Fibroblast of lung (primary cell): ENCODE results near the gene QSOX2. TPM values are rescaled to one million over a fixed set of nuclear protein-coding genes. Genes with fewer than 3 reads are reported as not detected.

Experiments used
- DNase-seq, 2 donors: peaks; one replicate each; pipeline versions ENCODE4 v3.0.0 to v3.0.0-alpha.2; 2010; ENCODE audit warnings: low read depth in 2 of 2
- H2AFZ ChIP-seq: 2 replicates; pipeline ENCODE4 v1.5.1; 2012; ENCODE audit warnings: low read length, control low read depth, inconsistent platforms
- H3K27ac ChIP-seq: 2 replicates; pipeline ENCODE4 v1.5.1; 2011; ENCODE audit warnings: low read length, control low read depth; ENCODE audit not compliant: insufficient read depth
- H3K27me3 ChIP-seq: 2 replicates; pipeline ENCODE4 v1.5.1; 2011; ENCODE audit warnings: mild to moderate bottlenecking, low read length; ENCODE audit not compliant: control insufficient read depth, insufficient read depth
- H3K36me3 ChIP-seq: 2 replicates; pipeline ENCODE4 v1.5.1; 2011; ENCODE audit warnings: low read length; ENCODE audit not compliant: control insufficient read depth, insufficient read depth
- H3K4me1 ChIP-seq: 2 replicates; pipeline ENCODE4 v1.5.1; 2011; ENCODE audit warnings: low read length; ENCODE audit not compliant: control insufficient read depth, insufficient read depth; ENCODE audit errors: extremely low read depth
- H3K4me2 ChIP-seq: 2 replicates; pipeline ENCODE4 v1.5.1; 2011; ENCODE audit warnings: low read length, control low read depth; ENCODE audit not compliant: insufficient read depth; ENCODE audit errors: extremely low read depth
- H3K4me3 ChIP-seq, 4 experiments: fragments of 200-600 bp in 1 of 4; sonication (generic) in 1 of 4; replicated peaks in 1 of 4; 2 replicates each; pipeline ENCODE4 v1.5.1; 2011 to 2016; ENCODE audit warnings: low read length in 4 of 4, low read depth in 3 of 4, mild to moderate bottlenecking in 3 of 4, control low read depth in 2 of 4, inconsistent platforms in 1 of 4, mixed read lengths in 1 of 4; ENCODE audit not compliant: insufficient read depth in 1 of 4; ENCODE audit errors: control extremely low read depth in 1 of 4
- H3K79me2 ChIP-seq: 2 replicates; pipeline ENCODE4 v1.5.1; 2012; ENCODE audit warnings: mild to moderate bottlenecking, low read length, inconsistent platforms; ENCODE audit not compliant: control insufficient read depth, insufficient read depth
- H3K9ac ChIP-seq: 2 replicates; pipeline ENCODE4 v1.5.1; 2011; ENCODE audit warnings: mild to moderate bottlenecking, low read length, control low read depth; ENCODE audit not compliant: insufficient read depth
- H3K9me3 ChIP-seq: 2 replicates; pipeline ENCODE4 v1.5.1; 2012; ENCODE audit warnings: low read depth, low read length; ENCODE audit not compliant: control insufficient read depth, insufficient read depth
- H4K20me1 ChIP-seq: 2 replicates; pipeline ENCODE4 v1.5.1; 2011; ENCODE audit warnings: low read length; ENCODE audit not compliant: control insufficient read depth, insufficient read depth; ENCODE audit errors: extremely low read depth
- EZH2 ChIP-seq: IDR thresholded peaks from 2 replicates; pipeline ENCODE4 v1.5.1; 2012; ENCODE audit warnings: low read length, control low read depth, mild to moderate bottlenecking; ENCODE audit errors: missing control alignments
- polyA plus RNA-seq, 2 donors: library from polyadenylated mRNA; depleted of rRNA in 1 of 2; stranded (reverse) in 1 of 2; unstranded in 1 of 2; fragments of >200 nt; gene quantifications; 2 replicates each; pipeline ENCODE4 v1.2.1, GENCODE V29; 2011 to 2012; ENCODE audit warnings: missing spikeins in 1 of 2
- total RNA-seq: library from RNA; depleted of rRNA; stranded (reverse); fragments of >200 nt; gene quantifications from 2 replicates; pipeline ENCODE4 v1.2.1, GENCODE V29; 2014
- TF ChIP-seq, protein P1 (sequence below), 2 donors: IDR thresholded peaks in 1 of 2; conservative IDR thresholded peaks in 1 of 2; 1 replicate in 1 of 2; 2 replicates in 1 of 2; pipeline ENCODE4 v1.5.1; 2011 to 2012; ENCODE audit warnings: low read length in 2 of 2, control low read depth in 1 of 2, inconsistent platforms in 1 of 2, low read depth in 1 of 2, mild to moderate bottlenecking in 1 of 2

The QSOX2 gene
- total and polyA plus RNA-seq, 2 donors (not counting 1 experiment from before 2014, with no cell fraction given): 7.8 to 13.2 TPM

DNA sequence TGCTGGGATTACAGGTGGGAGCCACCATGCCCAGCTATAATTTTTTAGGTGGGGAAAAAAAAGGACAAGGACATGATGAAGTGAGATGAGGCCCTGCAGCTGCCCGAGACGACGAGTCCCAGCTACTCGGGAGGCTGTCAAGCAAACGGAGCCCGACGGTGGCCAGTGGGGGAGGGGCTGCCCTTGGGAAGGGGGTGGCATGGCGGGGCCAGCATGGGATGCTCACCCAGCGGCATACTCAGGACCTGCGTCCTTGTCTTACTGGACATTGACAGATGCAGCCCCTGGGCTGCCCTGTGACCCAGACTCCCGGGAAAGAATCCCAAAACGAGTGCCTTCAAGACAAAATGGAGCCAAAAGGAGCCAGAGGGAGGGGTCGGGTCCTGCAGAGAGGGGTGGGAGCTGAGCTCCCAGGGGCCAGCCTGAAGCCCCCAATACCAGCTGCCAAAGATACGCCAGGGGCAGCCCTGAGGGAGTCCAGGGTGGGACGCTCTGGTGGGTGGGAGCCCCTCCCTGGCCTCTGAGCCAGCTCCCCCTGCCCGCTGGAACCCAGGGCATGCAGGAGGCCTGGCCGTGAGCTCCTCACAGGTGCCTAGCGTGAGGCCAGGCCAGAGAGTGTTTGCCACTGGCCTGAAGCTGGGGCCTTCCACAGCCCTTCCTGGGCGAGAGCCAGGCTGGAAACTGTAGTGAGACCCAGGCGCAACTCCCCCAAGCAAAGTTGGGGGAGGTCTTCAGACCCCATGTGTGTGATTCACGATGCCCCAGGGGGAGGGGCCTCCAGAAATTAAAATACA is 42.5 kb upstream of the QSOX2 start:
- H3K79me2 ChIP-seq: no peaks in the 10 kb centered on the region
- H3K4me1 ChIP-seq: no peaks in the 10 kb centered on the region
- peaks cover 5% of the 10 kb centered on the region for H3K27me3 ChIP-seq
- H3K36me3 ChIP-seq: no peaks in the 10 kb centered on the region
- TF ChIP-seq, protein P1, sequence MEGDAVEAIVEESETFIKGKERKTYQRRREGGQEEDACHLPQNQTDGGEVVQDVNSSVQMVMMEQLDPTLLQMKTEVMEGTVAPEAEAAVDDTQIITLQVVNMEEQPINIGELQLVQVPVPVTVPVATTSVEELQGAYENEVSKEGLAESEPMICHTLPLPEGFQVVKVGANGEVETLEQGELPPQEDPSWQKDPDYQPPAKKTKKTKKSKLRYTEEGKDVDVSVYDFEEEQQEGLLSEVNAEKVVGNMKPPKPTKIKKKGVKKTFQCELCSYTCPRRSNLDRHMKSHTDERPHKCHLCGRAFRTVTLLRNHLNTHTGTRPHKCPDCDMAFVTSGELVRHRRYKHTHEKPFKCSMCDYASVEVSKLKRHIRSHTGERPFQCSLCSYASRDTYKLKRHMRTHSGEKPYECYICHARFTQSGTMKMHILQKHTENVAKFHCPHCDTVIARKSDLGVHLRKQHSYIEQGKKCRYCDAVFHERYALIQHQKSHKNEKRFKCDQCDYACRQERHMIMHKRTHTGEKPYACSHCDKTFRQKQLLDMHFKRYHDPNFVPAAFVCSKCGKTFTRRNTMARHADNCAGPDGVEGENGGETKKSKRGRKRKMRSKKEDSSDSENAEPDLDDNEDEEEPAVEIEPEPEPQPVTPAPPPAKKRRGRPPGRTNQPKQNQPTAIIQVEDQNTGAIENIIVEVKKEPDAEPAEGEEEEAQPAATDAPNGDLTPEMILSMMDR (conservative IDR thresholded peaks at IDR 0.05 in 1 of 2, IDR thresholded peaks at IDR 0.05 in 1 of 2; ENCODE audit: low read depth in 1 of 2, low read length in 2 of 2): no peak
- no peak for TF ChIP-seq EZH2
- peaks cover under 1% of the 10 kb centered on the region for H3K9me3 ChIP-seq
- no peak overlapping the region for H3K4me3 ChIP-seq
- H3K4me2 ChIP-seq: no peak overlapping the region
- H3K27ac ChIP-seq: no peak overlapping the region
- DNase-seq: no peak
- H2AFZ ChIP-seq: no peak overlapping the region
- H3K9ac ChIP-seq: no peak overlapping the region
- H4K20me1 ChIP-seq: no peaks in the 10 kb centered on the region

DNA sequence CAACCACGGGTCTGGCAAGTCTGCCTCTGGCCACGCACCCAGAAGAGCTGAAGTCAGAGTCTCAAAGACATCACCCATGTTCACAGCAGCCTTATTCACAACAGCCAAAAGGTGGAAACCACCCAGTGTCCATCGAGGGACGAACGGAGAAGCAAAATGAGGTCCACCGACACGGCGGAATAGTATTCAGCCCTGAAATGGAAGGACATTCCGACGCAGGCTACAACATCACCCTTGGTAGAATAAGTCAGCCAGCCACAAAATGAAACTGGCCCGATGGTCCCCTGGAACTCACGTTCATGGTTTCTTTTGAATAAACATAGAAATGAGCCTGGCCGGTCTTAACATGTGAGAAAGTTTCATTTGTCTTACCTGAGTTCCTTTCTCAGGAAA is 41.4 kb upstream of the QSOX2 start:
- Histone ChIP-seq H4K20me1 (no peaks in the 10 kb centered on the region), H3K79me2 (no peaks in the 10 kb centered on the region), H3K9ac (no peak overlapping the region), H3K4me3 (no peak overlapping the region), H3K36me3 (no peaks in the 10 kb centered on the region), H3K27me3 (peaks cover 5% of the 10 kb centered on the region), H3K4me1 (no peaks in the 10 kb centered on the region), H2AFZ (no peak overlapping the region), H3K9me3 (no peaks in the 10 kb centered on the region), H3K27ac (no peak overlapping the region), H3K4me2 (no peak overlapping the region)
- DNase-seq: no peak
- TF ChIP-seq, protein P1 (conservative IDR thresholded peaks at IDR 0.05 in 1 of 2, IDR thresholded peaks at IDR 0.05 in 1 of 2; ENCODE audit: low read depth in 1 of 2, low read length in 2 of 2): no peak
- TF ChIP-seq EZH2: no peak

DNA sequence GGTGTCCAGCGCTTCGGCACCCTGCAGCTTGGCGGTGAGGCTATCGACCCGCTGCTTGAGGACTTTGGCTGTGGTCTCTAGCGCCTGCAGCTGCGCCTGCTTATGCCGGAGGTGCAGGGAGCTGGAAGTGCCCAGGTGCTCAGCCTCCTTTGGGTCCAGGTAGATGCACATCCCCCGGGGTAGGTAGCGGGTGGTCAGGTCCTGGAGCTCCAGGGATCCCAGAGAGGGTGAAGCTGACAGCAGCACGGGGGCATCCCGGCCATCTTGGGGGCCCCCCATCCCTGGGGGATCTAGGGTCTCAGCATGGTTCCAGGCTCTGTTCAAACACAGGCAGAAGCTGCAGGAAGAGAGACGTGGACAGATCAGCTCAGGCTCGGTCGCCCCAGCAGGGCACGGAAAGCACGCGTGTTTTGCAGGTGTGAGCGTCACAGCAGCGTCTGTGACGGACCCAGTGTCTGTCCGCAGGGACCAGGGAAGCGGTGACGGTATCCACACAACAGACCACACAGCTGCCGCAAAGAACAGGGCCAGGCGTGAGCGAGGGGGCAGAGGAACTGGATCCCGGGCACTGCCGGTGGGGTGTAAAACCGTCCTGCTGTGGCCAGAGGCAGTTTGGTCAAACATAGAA is 40.9 kb upstream of the QSOX2 start:
- Histone ChIP-seq H3K27me3 (peaks cover 5% of the 10 kb centered on the region), H3K4me1 (no peaks in the 10 kb centered on the region), H3K4me2 (no peak overlapping the region), H3K4me3 (no peak overlapping the region), H3K9me3 (no peaks in the 10 kb centered on the region), H3K27ac (no peak overlapping the region), H3K79me2 (no peaks in the 10 kb centered on the region), H2AFZ (no peak overlapping the region), H4K20me1 (no peaks in the 10 kb centered on the region), H3K9ac (no peak overlapping the region), H3K36me3 (no peaks in the 10 kb centered on the region)
- no peak for DNase-seq
- TF ChIP-seq EZH2: no peak
- TF ChIP-seq, protein P1 (conservative IDR thresholded peaks at IDR 0.05 in 1 of 2, IDR thresholded peaks at IDR 0.05 in 1 of 2; ENCODE audit: low read depth in 1 of 2, low read length in 2 of 2): no peak
